Large intestine (tissue), 3 donors: Measurements from ENCODE around the gene AGAP1. TPM values are rescaled to one million over a fixed set of nuclear protein-coding genes. Genes with fewer than 3 reads are reported as not detected.

ENCODE experiments used
- DNase-seq, 2 donors: peaks; one replicate each; pipeline versions ENCODE4 v3.0.0 to v3.0.0-alpha.2; 2013
- H3K27ac ChIP-seq: one replicate; pipeline ENCODE4 v1.5.1; 2013; ENCODE audit warnings: low read length
- H3K27me3 ChIP-seq: 2 replicates; pipeline ENCODE4 v1.6.1; 2013; ENCODE audit warnings: low read length; ENCODE audit not compliant: control insufficient read depth, insufficient read depth
- H3K36me3 ChIP-seq: 2 replicates; pipeline ENCODE4 v1.6.1; 2013; ENCODE audit warnings: low read length; ENCODE audit not compliant: control insufficient read depth, insufficient read depth
- H3K4me1 ChIP-seq: one replicate; pipeline ENCODE4 v1.6.1; 2013; ENCODE audit warnings: low read length; ENCODE audit not compliant: control insufficient read depth, insufficient read depth
- H3K4me3 ChIP-seq: one replicate; pipeline ENCODE4 v1.5.1; 2013; ENCODE audit warnings: low read length
- H3K9me3 ChIP-seq: one replicate; pipeline ENCODE4 v1.6.1; 2013; ENCODE audit warnings: mild to moderate bottlenecking, low read depth, low read length, moderate library complexity; ENCODE audit not compliant: control insufficient read depth
- WGBS: methylation state at CpG from one replicate; pipeline ENCODE4 v1.1.5; 2013; ENCODE audit warnings: low lambda C conversion rate; ENCODE audit not compliant: insufficient coverage; 5-methylcytosine and 5-hydroxymethylcytosine counted together
- polyA plus RNA-seq: library from polyadenylated mRNA; unstranded; fragments of 120-200 nt; gene quantifications from one replicate; pipeline ENCODE4 v1.2.1, GENCODE V29; 2013

Gene AGAP1
- polyA plus RNA-seq, 1 donor, result 18.0 TPM

DNA sequence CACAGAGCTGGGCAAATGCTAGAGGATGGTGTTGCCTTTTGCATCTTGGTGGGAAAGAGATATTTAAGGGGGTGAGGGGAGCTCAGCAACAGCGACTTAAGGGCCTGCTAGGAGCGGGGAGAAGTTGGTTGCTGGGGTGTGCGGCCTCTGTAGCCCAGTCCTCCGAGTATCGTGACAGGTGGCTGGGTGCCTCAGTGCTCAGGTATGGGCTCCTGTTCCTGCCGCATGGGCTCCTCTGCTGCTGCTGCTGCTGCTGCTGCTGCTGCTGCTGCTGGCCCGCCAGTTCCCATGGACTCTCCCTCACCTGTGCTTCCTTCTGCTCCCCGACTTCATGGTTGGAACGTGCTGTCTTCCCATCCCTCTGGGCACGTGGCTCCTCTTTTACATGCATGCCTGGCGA lies 22.0 kb downstream of the AGAP1 start:
- peaks cover 3% of the 10 kb centered on the region for H3K36me3 ChIP-seq
- H3K4me3 ChIP-seq, result no peak overlapping the region
- no peaks in the 10 kb centered on the region for H3K27me3 ChIP-seq
- H3K4me1 ChIP-seq, result peaks cover 42% of the 10 kb centered on the region
- WGBS, result 100% methylated on average over 1 of the region's 11 CpGs
- no peak for DNase-seq
- peak overlapping the region; percentile 84 for H3K27ac ChIP-seq
- H3K9me3 ChIP-seq, result peaks cover 10% of the 10 kb centered on the region

DNA sequence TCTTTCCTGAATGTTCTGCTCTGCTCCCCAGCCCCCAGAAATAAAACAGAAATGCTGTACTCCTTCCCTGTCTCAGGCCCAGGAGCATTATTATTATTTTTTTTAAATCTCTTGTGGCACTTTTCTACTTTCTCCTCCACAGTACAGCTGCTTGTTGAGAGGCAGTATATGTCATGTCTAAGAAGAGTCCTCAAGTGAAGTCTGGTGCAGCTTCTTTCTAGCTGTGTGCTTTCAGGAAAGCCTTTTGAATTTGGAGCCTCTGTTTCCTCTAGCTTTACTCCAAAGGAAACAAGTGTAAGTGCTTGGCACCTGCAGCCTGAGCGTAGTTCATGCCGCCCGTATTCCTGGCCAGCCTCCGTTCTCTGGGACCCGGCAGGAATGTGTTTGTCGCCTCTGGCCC lies 22.4 kb downstream of the AGAP1 start:
- Histone ChIP-seq H3K4me1 (peaks cover 38% of the 10 kb centered on the region), H3K27ac (no peak overlapping the region), H3K4me3 (no peak overlapping the region), H3K27me3 (no peaks in the 10 kb centered on the region), H3K9me3 (peaks cover 10% of the 10 kb centered on the region), H3K36me3 (peaks cover 3% of the 10 kb centered on the region)
- no CpG with 5 or more reads among the region's 6 CpGs for WGBS
- DNase-seq, result no peak

DNA sequence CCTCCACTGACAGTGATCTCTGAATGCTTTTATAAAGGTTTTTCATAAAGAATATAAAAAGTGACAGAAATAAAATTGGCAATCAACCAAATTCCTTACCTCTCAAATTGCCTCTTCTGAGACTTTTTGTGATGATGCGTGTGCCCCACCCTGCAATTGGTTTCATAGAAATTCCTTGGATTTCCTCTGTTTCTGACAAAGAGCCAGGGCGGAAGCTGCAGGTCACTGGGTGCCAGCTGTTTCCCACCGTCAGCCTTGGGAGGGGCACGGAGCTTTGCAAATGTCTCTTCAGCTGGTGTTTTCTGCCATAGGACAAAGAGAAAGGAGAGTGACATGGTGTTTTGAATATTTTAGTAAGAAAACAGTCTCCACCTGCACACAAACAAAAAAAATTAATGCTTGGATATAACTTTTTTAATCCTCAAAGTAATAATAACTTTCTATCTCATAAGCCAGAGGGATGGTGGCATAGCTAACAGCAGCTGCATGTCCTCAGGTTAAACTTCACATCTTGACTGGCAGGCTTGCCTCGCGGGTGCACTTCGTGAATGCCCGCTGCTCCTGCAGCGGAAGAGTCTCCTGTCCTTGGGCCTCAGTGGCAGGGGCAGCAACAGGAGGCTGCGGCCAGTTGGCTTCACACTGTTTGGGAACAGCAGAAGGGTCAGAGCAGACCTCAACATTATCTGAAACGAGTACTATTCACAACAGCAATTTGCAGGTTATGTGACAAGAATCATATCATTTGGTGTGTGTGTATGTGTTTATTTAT lies 24.7 kb downstream of the AGAP1 start:
- Histone ChIP-seq H3K36me3 (peaks cover 3% of the 10 kb centered on the region), H3K27me3 (no peaks in the 10 kb centered on the region), H3K27ac (no peak overlapping the region), H3K4me3 (no peak overlapping the region), H3K9me3 (peaks cover 10% of the 10 kb centered on the region), H3K4me1 (peaks cover 18% of the 10 kb centered on the region)
- WGBS, result 100% methylated on average over 2 of the region's 11 CpGs
- DNase-seq, result no peak

DNA sequence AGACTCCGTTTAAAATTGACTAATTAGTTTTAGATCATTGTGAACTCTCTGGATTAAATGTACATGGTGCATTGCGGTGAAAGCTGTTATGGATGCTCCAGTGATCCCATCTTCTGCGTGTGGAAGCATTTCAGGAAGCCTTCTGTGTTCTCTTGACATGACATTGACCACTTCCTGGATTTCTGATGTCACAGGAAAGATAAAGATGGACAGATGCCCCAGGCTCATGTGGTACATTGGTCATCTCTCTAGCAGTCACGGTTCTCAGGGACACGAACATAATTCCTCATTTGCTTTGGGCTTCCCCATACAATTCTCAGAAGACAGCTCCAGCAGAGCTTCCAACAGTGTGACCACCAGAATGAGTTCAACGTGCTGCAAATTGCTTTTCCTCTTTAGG lies 26.9 kb downstream of the AGAP1 start:
- Histone ChIP-seq H3K27ac (no peak overlapping the region), H3K36me3 (peaks cover 3% of the 10 kb centered on the region), H3K4me1 (no peaks in the 10 kb centered on the region), H3K27me3 (no peaks in the 10 kb centered on the region), H3K9me3 (peaks cover 9% of the 10 kb centered on the region), H3K4me3 (no peak overlapping the region)
- no CpG with 5 or more reads among the region's 6 CpGs for WGBS
- no peak for DNase-seq

DNA sequence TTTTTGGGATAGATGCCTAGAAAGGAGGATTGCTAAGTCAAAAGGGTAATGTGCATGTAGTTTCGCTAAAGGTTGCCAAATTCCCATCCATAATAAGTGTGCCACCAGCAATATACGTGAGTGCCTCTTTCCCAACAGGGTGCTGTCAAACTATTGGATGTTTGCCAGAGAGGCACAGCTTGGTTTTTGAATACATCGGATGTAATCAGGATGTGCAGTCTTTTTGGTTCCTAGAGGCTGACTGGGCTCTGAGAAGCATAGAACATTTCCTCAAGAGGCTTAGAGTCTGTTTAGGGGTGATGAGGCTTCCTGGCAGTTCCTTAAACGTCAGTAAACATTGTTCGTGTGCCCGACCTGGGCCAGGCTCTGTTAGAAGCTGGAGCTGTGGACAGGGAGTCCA lies 28.0 kb downstream of the AGAP1 start:
- Histone ChIP-seq H3K4me3 (no peak overlapping the region), H3K36me3 (no peaks in the 10 kb centered on the region), H3K9me3 (peaks cover 1% of the 10 kb centered on the region), H3K4me1 (no peaks in the 10 kb centered on the region), H3K27me3 (no peaks in the 10 kb centered on the region), H3K27ac (no peak overlapping the region)
- DNase-seq, result no peak
- WGBS, result no CpG with 5 or more reads among the region's 6 CpGs

DNA sequence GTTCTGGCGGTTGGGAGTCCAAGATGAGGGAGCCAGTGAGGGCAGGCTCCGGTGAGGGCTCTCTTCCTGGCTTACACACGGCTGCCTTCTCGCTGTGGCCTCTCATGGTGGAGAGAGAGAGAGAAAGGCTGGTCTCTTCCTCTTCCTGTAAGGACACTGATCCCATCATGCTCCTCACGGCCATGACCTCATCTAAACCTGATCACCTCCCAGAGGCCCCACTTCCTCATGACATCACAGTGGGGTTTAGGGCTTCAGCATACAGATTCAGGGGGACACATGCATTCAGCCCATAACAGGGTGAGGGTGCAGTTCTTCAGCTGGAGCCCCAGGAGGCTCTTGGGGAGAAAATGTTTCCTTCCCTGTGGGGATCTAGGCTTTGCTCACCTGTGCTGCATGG lies 29.2 kb downstream of the AGAP1 start:
- no peak for DNase-seq
- no peaks in the 10 kb centered on the region for H3K9me3 ChIP-seq
- no peak overlapping the region for H3K4me3 ChIP-seq
- no peaks in the 10 kb centered on the region for H3K27me3 ChIP-seq
- WGBS, result no CpG with 5 or more reads among the region's 5 CpGs
- H3K27ac ChIP-seq, result no peak overlapping the region
- H3K4me1 ChIP-seq, result no peaks in the 10 kb centered on the region
- H3K36me3 ChIP-seq, result no peaks in the 10 kb centered on the region

DNA sequence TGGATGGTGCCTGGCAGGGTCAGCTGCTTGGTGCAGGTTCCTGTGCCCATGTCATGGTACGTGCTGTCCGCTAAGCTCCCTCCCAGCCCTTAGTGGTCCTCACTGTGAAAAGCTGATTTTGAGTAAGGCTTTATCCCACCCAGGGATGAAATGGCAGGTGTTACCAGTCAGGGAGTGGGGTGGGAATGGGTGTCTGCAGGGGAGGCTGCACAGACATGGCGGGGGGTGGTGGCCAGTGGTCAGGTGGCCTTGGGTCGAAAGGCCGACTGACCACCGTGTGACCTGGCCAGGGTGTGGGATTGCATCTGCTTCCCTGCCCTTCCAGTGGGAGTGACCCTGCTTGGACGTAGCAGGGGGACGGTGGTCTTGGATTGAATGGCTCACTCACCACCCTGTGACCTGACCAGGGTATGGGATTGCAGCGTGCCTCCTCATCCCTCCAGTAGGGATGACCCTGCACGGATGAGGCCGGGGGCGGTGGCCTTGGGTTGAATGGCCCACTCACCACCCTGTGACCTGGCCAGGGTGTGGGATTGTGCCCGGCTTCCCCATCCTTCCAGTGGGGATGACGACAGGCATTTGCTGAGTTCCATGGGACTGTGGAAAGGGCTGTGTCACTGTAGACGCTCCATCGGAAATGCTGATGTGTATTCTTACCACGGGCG lies 29.8 kb downstream of the AGAP1 start:
- H3K9me3 ChIP-seq, result no peaks in the 10 kb centered on the region
- no peaks in the 10 kb centered on the region for H3K4me1 ChIP-seq
- H3K27me3 ChIP-seq, result no peaks in the 10 kb centered on the region
- no peaks in the 10 kb centered on the region for H3K36me3 ChIP-seq
- no peak for DNase-seq
- WGBS, result no CpG with 5 or more reads among the region's 18 CpGs
- H3K4me3 ChIP-seq, result no peak overlapping the region
- H3K27ac ChIP-seq, result no peak overlapping the region

DNA sequence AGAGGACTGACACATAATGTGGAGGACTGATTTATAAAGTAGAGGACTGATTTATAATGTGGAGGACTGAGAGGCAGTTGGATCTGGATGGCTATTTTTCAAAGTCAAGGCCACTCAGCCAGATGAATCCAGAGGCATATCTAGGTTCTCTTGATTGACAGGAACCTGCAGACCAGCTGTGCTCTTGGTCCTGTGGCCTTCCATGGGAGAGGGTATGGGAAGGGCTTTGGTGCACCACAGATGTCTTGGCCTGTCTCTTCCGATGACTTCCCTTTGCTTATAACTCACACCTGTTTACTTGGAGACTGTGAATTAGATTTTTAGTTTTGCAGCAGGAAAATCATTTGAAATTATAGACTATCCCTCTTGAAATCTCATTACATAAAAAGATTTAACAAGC lies 32.3 kb downstream of the AGAP1 start:
- DNase-seq, result no peak
- Histone ChIP-seq H3K27ac (no peak overlapping the region), H3K4me1 (no peaks in the 10 kb centered on the region), H3K27me3 (no peaks in the 10 kb centered on the region), H3K9me3 (no peaks in the 10 kb centered on the region), H3K4me3 (no peak overlapping the region), H3K36me3 (no peaks in the 10 kb centered on the region)
- no CpG with 5 or more reads among the region's 1 CpG for WGBS

DNA sequence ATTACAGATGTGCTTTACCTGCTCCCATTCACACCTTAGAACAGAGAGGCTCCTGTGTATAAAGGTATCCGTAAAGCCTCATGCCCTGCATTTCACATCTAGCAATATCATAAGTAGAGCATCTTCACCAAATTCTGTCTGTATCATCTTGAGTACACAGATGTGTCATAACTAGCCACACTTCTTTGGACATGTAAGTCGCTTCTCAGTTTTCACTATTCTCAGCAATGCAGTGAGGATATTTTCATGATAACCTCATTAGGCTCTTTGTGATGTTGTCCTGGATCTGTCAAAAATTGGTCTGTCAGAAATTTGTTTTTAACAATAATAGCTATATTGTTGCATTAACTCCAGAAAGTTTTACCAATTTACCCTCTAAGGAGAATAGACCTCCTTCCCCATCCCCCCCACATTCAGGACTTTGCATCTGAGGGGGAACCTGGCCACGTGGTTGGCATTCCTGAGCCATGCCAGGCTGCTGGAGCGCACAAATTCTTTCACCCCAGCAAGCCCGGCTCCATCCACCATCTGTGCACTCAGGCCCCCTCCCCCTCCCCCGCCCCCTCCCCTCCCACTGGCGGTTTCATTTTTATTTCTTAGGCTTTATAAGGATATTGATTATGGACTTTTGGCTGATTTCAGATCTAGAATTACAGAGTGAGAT lies 34.1 kb downstream of the AGAP1 start:
- H3K4me3 ChIP-seq, result no peak overlapping the region
- no peaks in the 10 kb centered on the region for H3K9me3 ChIP-seq
- H3K36me3 ChIP-seq, result no peaks in the 10 kb centered on the region
- no CpG with 5 or more reads among the region's 7 CpGs for WGBS
- H3K4me1 ChIP-seq, result no peaks in the 10 kb centered on the region
- no peak overlapping the region for H3K27ac ChIP-seq
- DNase-seq, result no peak
- H3K27me3 ChIP-seq, result no peaks in the 10 kb centered on the region

DNA sequence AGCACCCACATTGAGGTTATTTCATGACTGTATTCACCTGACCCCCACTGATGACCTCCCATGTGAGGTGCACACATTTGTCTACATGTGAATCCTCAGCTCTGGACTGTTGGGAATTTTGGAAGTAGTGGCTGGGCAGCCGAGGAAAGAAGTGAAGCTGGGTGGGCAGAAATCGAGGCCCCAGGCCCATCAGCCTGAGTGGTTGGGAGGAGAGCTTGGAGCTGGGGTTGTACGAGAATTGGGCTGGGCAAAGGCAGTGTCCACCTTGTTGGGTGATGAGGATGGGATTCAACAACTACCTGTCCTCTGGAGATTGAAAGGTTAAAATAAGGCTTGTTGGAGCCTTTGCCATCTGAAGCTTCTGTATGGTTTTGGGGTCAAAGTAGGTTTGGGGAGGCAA lies 35.8 kb downstream of the AGAP1 start:
- no peaks in the 10 kb centered on the region for H3K36me3 ChIP-seq
- DNase-seq, result no peak

More for the DNA sequence above, 35.8 kb downstream of the AGAP1 start:
- H3K27ac ChIP-seq, result no peak overlapping the region
- no peaks in the 10 kb centered on the region for H3K27me3 ChIP-seq
- no CpG with 5 or more reads among the region's 3 CpGs for WGBS
- H3K9me3 ChIP-seq, result no peaks in the 10 kb centered on the region
- H3K4me3 ChIP-seq, result no peak overlapping the region
- H3K4me1 ChIP-seq, result no peaks in the 10 kb centered on the region
